GM18526 (cell line): Measurements from ENCODE around the gene LRIG1.

Source experiments
- POLR2A ChIP-seq: IDR thresholded peaks from 3 replicates; pipeline ENCODE4 v1.6.1; 2011; ENCODE audit not compliant: insufficient read length; ENCODE audit errors: extremely low read depth

LRIG1 gene

DNA sequence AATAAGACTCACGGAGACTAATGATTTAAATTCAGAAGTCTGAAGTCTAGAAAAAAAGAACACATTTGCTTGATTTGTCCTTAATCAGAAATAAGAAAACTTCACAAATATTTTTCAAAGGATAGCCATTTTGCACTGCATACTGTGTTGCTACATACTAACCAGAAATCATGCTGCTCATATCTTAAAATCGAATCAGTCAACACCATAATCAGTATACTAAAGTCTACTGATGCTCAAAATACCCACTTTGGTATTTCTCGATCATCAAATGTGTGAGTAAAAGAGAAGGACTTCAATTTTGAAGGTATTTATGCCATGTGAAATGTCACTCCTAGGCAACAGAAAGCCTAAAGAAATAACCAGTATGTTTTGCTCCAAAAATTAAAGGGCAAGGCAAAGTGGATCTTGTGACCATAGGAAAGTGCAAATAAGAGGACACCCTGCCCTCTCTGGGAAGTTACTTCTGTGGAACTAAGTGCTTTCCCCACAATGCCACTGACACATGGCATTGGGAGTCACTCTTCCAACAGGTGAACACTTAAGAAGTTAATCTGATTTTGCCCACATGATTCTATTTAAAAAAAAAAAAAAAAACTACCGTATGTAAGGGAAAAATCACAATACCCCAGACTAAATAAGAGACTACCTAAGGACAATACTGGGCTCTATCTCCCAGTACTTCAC, 2.7 kb downstream of the LRIG1 start:
- TF ChIP-seq POLR2A = no peak

DNA sequence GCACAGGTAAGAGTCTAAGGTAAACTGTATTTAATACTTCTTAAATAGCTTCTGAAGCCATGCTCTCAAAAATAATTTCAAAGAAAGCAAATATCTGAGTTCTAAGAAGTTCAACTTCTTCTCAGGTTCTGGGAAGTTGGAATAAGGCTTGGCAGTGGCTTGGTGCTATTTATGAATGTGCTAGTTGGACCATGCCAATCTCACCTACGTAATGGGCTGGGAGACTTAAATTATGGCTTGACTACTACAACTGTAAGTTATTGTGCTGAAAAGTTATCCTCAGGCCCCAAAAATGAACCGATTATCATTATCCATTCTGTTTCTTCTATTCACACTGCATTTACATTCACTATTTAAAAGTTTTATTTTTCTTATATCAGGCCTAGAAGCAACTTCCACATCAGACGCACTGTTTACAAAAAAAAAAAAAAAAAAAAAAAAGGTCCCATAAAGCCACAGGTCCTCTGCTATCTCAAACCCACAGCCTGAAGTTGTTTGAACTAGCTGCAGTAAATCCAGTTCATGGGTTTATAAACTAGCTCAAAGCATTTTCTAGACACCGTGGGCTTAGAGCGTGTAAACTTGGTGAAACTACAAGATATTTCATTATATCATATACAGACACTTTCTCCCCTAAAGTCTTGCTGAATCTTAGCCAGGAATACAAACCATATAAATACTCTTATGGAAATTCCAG, 3.4 kb downstream of the LRIG1 start:
- no peak for TF ChIP-seq POLR2A

DNA sequence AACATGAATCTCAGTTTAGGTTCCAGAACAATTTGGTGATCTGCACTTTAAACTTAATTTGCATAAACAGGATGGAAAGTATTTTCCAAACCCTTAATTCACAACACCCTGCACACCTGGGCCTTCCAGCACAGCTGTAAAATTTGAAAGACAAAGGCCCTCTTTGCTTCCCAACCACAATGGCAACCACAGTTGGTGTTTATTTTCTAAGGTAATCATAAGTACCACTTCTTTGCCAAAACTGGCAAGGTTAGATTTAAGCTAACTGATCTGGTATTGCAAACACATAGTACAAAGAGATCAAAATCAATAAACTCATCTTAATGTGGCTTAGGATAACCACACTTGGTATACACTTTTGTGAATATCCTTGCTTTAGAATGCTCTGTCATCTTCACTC, 4.1 kb downstream of the LRIG1 start:
- TF ChIP-seq POLR2A = no peak

GRCh38 chr3:66496301-66496700, 4.5 kb downstream of the LRIG1 start:
- TF ChIP-seq POLR2A = no peak

DNA sequence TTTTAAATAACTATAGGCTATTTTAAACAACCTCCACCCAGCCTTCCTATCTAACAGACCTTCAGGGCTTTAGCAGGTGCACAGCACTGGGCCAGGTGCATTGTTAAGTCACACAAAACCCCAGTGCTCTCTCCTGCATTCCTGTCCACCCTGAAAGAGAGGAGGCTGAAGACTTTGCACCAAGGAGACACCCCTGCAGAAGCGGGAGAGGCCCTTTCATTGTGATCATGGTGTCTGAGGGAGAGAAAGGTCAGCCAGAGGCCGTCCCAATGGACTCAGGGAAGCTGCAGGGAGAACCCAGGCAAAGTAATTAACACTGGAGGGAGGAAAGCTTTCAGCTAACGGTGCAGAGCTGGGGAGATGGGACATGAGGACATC, 5.2 kb downstream of the LRIG1 start:
- TF ChIP-seq POLR2A = no peak

GRCh38 chr3:66494959-66495667, 5.7 kb downstream of the LRIG1 start:
- no peak for TF ChIP-seq POLR2A

GRCh38 chr3:66493458-66494099, 7.2 kb downstream of the LRIG1 start:
- no peak for TF ChIP-seq POLR2A

DNA sequence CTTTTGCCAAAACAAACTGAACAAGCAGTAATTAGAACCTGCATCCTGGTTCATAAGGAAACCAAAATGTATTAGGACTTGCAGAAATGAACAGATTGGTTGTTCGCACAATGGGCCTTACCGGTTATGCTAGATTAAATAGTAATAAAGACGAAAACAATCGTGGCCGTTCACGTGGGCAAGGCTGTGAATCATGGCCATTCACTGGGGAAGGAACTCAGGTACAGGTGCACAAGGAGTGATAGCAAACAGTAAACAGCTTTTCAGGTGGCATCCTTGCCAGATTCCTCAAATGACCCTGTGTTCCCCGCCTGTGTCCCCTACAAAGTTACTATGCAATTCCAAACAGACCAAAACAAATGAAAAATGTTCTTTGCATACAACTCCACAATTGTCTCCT, 8.2 kb downstream of the LRIG1 start:
- no peak for TF ChIP-seq POLR2A

- TF ChIP-seq POLR2A = no peak
Measured at GRCh38 chr3:66492071-66492470, 8.8 kb downstream of the LRIG1 start.

DNA sequence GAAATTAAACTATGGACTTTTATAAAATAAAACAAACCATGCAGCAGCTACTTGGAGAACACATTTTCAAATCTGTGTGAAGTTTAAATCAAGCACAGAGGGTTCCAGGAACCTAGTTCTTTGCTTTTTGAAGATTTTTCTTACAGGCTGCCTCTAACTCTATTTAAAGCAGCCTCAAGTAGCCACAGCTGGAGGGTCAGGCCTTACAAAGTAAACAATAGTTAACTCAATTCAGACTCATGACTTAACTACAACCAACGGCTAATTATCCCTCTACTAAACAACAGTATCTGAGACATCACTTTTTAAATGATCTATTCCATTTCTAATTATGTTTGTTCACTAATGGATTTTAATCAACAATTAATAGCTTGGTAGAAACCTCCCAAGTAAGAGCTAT, 9.8 kb downstream of the LRIG1 start:
- no peak for TF ChIP-seq POLR2A

- no peak for TF ChIP-seq POLR2A
Measured at GRCh38 chr3:66490214-66490613, 10.6 kb downstream of the LRIG1 start.

GRCh38 chr3:66489581-66489980, 11.2 kb downstream of the LRIG1 start:
- no peak for TF ChIP-seq POLR2A

DNA sequence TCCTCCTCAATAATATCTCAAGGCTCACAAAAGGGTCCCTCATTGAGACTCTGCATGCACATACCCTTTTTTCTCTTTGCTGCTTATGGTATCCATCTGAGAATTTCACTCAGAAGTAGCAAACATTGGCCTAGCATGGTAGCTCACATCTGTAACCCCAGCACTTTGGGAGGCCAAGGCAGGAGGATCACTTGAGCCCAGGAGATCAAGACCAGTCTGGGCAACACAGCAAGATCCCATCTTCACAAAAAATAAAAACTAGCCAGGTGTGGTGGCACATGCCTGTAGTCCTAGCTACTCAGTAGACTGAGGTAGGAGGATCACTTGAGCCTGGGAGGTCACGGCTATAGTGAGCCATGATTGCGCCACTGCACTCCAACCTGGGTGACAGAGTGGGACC, 11.7 kb downstream of the LRIG1 start:
- no peak for TF ChIP-seq POLR2A

GRCh38 chr3:66488492-66488891, 12.3 kb downstream of the LRIG1 start:
- no peak for TF ChIP-seq POLR2A

- no peak for TF ChIP-seq POLR2A
Measured at GRCh38 chr3:66487465-66487864, 13.4 kb downstream of the LRIG1 start.

DNA sequence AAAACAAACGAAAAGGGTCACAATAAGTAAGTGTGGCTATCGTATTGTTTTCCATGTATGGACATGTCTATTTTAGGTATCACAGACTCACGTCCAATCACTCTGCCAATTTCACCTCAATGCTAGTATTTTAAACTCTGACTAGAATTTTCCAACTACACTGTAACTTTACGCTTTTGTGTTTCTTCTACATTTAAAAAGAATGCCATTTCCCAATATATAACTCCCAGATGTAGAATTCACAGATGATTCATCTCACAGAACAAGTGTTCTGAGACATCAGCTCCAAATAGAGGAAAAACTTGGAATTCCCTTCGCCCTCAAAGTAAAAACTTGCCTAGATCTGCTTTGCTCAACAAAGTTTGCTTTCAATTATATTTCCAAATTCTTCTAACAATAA, 14.2 kb downstream of the LRIG1 start:
- no peak for TF ChIP-seq POLR2A
